ENCODE data around the gene KIFBP. TPM values are rescaled to one million over a fixed set of nuclear protein-coding genes. Genes with fewer than 3 reads are reported as not detected.
A peak's percentile ranks its signal among the peaks of the same experiment; 100 is the strongest.
"Not testable (repeated sequence)": the region's sequence is repeated elsewhere in the genome, so short reads cannot be mapped to it uniquely, and the experiment has no call there.

The KIFBP gene
- polyA plus RNA-seq, 10 donors, result 20.0 to 28.7 (median 24.9) TPM

DNA sequence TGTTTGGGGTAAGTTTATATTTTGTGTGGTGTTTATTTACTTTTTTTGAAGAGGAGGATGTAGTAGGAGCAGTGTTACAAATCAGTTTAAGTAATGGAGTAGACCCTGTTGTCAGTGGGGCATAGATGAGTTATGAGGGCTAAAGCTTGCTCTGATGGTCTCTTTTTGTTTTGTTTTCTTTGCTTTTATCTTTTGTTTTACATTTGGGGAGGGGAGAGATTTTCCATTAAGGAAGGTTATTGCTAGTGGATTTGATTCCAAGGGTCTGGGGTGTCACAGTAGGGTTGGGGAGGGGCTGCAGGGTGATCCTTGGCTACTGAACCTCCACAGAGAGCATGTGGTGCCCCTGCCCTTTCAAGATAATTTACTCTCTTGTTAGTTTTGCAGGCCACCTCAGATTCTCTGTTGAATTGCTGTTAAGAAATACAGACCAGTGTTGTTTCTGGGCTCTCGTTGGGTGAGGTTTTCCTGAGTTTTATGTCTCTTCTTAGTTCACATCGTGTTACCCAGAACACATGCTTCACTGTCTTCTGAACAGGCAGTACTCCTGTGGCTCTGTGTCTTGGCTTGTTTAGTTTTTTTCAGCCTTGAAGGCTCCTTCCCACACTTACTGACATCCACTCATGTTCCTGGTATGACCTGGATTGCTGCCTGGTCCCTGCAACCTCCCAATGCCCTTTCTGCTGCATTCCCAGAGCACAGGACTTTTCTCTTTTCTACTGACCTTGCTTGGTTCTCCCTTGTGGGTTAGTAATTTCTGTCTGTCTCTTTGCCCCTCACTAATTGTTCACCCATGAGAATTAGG lies 4.2 kb downstream of the KIFBP start:
- peak in 1 of 3 donors; percentile 53 for DNase-seq

- DNase-seq, result no peak
These were observed 8.6 kb downstream of the KIFBP start for GRCh38 chr10:68997211-68997610.

DNA sequence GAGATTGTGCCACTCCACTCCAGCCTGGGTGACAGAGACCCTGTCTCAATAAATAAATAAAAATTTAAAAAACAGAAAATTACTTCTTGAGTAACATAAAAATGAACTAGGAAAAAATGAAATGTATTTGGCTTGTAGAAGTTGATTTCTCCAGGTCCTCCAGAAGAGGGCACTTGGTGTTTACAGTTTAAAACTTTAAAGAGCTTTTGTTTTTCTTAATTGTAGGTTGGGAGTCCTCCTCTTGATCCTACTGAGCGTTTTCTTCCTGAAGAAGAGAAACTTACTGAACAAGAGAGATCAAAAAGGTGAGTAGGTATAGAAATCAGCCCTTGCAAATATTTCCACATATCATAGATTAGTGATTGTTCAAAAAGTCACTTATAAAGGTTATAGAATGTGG lies 16.2 kb downstream of the KIFBP start:
- peak; percentile 10 to 29 (median 13) for DNase-seq

DNA sequence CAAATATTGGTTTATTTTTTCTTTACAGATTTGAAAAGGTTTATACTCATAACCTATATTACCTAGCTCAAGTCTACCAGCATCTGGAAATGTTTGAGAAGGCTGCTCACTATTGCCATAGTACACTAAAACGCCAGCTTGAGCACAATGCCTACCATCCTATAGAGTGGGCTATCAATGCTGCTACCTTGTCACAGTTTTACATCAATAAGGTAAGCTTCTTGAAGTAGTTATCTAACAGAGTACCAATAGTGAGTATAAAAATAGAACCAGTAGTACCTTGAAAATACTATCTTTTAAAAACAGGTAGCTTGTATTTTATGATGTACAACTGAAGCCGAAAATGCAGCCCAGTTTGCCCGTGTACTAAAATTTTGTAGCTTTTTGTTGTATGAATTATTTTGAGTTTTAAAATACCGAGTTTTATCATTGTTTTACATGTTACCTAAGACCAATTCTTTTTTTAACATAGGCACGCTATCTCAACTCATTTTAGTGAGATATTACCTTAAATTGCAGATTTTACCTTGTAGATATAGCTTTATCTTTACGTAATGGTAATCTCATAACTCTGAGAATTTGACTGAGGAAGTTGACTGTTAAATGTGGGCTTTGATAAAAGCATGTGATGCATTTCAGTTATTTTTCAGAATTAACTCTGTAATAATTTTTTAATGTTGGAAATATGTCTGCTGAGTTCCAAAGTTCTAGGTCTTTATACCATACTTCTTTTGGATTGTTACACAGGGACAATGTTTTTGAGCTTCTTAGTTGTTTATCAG lies 17.3 kb downstream of the KIFBP start:
- DNase-seq, result no peak

DNA sequence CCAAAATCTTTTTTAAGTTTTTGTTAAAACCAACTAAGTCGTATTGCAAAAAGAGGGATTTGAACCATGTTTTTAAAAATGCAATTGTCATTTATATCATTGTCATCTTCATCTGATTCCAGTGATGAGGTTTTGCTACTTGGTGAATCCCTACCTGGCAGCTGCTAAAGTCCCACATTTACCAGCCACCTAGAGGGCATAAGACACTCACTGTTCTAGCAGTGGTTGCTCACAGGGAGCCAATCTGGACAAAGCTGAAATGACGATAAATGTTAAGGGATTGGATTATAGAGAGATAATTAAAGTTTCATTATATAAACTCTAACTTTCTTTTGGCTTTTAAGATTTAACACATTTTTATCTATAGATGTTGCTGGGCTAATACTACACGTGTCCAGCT lies 18.7 kb downstream of the KIFBP start:
- no peak for DNase-seq

GRCh38 chr10:69009360-69009759 lies 20.8 kb downstream of the KIFBP start:
- no peak for DNase-seq

- DNase-seq, result no peak
These were observed 21.6 kb downstream of the KIFBP start for GRCh38 chr10:69010151-69010640.

DNA sequence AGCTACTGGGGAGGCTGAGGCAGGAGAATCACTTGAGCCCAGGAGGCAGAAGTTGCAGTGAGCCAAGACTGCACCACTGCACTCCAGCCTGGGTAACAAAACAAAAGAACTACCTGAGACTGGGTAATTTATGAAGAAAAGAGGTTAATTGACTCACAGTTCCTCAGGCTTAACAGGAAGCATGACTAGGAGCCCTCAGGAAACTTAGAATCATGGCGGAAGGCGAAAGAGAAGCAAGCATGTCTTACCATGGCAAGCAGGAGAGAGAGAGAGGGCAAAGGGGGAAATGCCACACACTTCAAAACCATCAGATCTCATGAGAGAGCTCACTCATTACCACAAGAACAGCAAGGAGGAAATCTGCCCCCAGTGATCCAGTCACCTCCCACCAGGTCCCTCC lies 24.2 kb downstream of the KIFBP start:
- DNase-seq, result not testable (repeated sequence)

GRCh38 chr10:69014171-69014570 lies 25.6 kb downstream of the KIFBP start:
- DNase-seq, result no peak

- no peak for DNase-seq
These were observed 30.0 kb downstream of the KIFBP start for GRCh38 chr10:69018613-69019012.

GRCh38 chr10:69022611-69023010 lies 34.0 kb downstream of the KIFBP start:
- no peak for DNase-seq

- DNase-seq, result no peak
These were observed 36.8 kb downstream of the KIFBP start for GRCh38 chr10:69025370-69025896.

- no peak for DNase-seq
These were observed 44.7 kb downstream of the KIFBP start for GRCh38 chr10:69033256-69033655.

GRCh38 chr10:69037489-69037888 lies 48.9 kb downstream of the KIFBP start:
- DNase-seq, result no peak

DNA sequence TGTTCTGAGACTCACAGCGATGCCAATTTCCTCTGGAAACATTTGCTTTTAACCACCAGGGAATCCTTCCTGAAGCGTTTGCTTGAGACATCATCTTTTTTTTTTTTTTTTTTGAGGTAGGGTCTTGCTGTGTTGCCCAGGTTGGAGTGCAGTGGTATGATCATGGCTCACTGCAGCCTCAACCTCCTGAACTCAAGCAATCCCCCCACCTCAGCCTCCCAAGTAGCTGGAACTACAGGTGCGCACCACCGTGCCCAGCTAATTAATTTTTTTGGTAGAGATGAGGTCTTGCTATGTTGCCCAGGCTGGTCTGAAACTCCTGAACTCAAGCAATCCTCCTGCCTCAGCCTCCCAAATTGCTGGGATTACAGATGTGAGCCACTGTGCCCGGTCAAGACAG lies 52.3 kb downstream of the KIFBP start:
- not testable (repeated sequence) for DNase-seq

DNA sequence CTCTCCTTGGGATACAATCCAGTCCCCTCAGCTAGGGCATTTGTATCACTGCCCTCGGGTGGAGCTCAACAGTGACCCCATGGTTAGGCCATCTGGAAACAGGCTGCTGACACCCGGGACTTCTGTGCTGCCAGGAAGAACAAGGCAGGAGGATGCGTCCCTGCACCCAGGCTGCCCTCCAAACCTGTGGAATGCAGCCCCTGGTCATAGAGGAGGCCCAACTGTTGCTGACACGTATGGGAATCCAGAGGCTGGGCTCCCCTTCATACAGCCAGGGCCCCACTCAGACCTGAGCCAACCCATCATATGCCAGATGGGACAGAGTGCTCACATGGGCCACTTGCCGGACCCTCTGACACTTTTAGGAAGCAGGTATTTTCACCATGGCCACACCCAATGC lies 53.8 kb downstream of the KIFBP start:
- DNase-seq, result no peak

DNA sequence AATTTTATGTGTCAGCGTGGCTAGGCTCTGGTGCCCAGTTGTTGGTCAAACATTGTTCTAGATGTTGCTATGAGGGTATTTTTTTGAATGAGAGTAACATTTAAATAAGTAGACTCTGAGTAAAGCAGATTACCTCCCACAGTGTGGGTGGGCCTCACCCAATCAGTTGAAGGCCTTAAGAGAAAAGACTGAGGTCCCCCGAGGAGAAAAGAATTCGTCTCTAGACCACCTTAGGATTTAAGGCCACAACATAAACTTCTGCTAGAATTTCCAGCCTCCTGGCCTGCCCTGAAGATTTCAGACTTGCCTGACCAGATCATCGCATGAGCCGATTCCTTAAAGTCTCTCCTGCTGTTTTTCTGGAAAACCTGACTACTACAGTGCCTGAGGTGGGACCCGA lies 54.2 kb downstream of the KIFBP start:
- DNase-seq, result no peak

GRCh38 chr10:69043931-69044531 lies 55.4 kb downstream of the KIFBP start:
- no peak for DNase-seq

DNA sequence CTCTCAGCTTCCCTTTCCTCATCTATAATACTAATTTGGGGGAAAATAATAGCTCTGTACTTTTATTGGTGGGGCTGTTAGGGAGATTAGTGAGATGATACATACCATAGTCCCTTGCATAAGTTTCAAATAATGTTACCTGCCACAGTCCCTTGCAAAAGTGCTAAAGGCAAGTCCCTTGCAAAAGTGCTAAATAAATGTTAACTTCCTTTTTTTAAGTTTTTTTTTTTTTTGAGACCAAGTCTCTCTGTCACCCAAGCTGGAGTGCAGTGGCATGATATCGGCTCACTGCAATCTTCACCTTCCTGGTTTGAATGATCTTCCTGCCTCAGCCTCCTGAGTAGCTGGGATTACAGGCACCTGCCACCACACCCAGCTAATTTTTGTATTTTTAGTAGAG lies 55.9 kb downstream of the KIFBP start:
- no peak for DNase-seq

DNA sequence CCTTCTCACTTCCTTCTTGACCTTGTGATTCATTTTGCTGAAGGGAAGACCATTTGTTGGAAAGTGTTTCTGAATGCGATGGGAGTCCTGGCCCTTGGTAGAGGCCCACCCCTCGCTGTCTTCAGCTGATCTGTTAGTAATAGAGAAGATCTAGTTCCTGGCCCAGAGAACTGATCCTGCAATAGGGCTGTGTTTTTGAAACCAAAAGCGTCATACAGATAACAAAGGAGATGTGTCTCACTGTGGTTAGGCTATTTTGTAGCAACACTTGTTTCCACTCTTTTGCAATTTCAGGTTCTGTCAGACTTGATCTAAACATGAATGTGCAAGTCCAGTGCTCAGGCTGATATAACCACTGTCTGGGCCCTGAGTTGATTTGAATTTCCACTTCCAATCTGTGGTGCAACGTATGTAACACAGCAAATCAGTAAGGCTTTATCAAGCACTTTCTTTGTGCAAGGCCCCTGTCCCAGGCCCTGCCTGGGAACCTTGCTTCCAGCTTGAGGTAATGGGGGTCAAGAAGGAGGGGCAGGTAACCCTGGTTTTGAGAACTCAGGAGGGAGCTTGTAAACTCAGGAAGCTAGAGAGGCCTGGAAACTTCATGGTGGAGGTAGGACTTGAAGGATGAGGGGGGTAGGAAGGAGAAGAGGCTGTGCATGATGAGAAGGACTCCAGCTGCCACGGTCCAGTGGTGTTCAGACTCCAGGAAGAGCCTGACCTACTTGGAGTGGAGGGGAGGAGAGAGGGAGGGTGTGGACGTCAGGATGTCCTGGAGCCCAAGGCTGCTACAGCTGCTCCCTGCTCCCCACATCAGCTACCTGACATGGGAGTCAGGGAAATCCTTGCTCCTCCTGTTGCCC lies 57.1 kb downstream of the KIFBP start:
- DNase-seq, result no peak

GRCh38 chr10:69047111-69047832 lies 58.7 kb downstream of the KIFBP start:
- DNase-seq, result no peak

Data from muscle of back (tissue), 11 donors.